GM23338 (cell line): ENCODE measurements around the gene SLC25A34. TPM values are rescaled to one million over a fixed set of nuclear protein-coding genes. Genes with fewer than 3 reads are reported as not detected.

Experiments used
- ATAC-seq: fragments of 200-7000 bp; cut with Tn5 transposase; 3 replicates; pipeline ENCODE4 v1.9.1; 2020
- DNase-seq: peaks from one replicate; pipeline ENCODE4 v3.0.0-alpha.2; 2015; ENCODE audit warnings: low spot score
- H2AFZ ChIP-seq: fragments of 200-600 bp; sonication (generic); 2 replicates; pipeline ENCODE4 v1.8.0; 2016; ENCODE audit warnings: antibody characterized with exemption, mild to moderate bottlenecking, moderate library complexity
- H3F3A ChIP-seq: fragments of 200-600 bp; sonication (generic); replicated peaks from 2 replicates; pipeline ENCODE4 v1.8.0; 2017; ENCODE audit warnings: antibody characterized with exemption, mixed run types, low read depth
- H3K27ac ChIP-seq: fragments of 200-600 bp; sonication (generic); 2 replicates; pipeline ENCODE4 v1.6.1; 2016; ENCODE audit warnings: low read depth
- H3K27me3 ChIP-seq: fragments of 200-600 bp; sonication (generic); 2 replicates; pipeline ENCODE4 v1.8.0; 2016; ENCODE audit warnings: mild to moderate bottlenecking, mixed run types, moderate library complexity; ENCODE audit not compliant: insufficient read depth
- H3K36me3 ChIP-seq: fragments of 200-600 bp; sonication (generic); 2 replicates; pipeline ENCODE4 v1.8.0; 2016; ENCODE audit warnings: mild to moderate bottlenecking; ENCODE audit not compliant: insufficient read depth
- H3K4me1 ChIP-seq: fragments of 200-600 bp; sonication (generic); 2 replicates; pipeline ENCODE4 v1.8.0; 2016; ENCODE audit warnings: mild to moderate bottlenecking, moderate library complexity; ENCODE audit not compliant: insufficient read depth
- H3K4me2 ChIP-seq: fragments of 200-600 bp; sonication (generic); 2 replicates; pipeline ENCODE4 v1.7.1; 2017; ENCODE audit warnings: mixed run types
- H3K4me3 ChIP-seq: fragments of 200-600 bp; sonication (generic); 2 replicates; pipeline ENCODE4 v1.6.1; 2016; ENCODE audit warnings: mixed run types
- H3K79me2 ChIP-seq: fragments of 200-600 bp; sonication (generic); replicated peaks from 2 replicates; pipeline ENCODE4 v1.8.0; 2017; ENCODE audit warnings: mild to moderate bottlenecking; ENCODE audit not compliant: insufficient read depth
- H3K9me2 ChIP-seq: fragments of 200-600 bp; sonication (generic); 2 replicates; pipeline ENCODE4 v1.8.0; 2017; ENCODE audit not compliant: insufficient read depth
- H4K20me1 ChIP-seq: fragments of 200-600 bp; sonication (generic); replicated peaks from 2 replicates; pipeline ENCODE4 v1.8.0; 2017; ENCODE audit warnings: mild to moderate bottlenecking; ENCODE audit not compliant: insufficient read depth
- H3K27ac Mint-ChIP-seq: 2 replicates; pipeline ENCODE4 v1.8.0; 2020; ENCODE audit warnings: inconsistent platforms, mild to moderate bottlenecking, moderate library complexity, mixed read lengths
- H3K27me3 Mint-ChIP-seq: 3 replicates; pipeline ENCODE4 v1.8.0; 2022; ENCODE audit warnings: low read depth, mild to moderate bottlenecking, moderate library complexity, mixed read lengths, inconsistent platforms; ENCODE audit not compliant: insufficient read depth, poor library complexity
- H3K36me3 Mint-ChIP-seq: 3 replicates; pipeline ENCODE4 v1.8.0; 2021; ENCODE audit warnings: low read depth, mild to moderate bottlenecking, inconsistent platforms, moderate library complexity, mixed read lengths
- H3K4me1 Mint-ChIP-seq: 3 replicates; pipeline ENCODE4 v1.8.0; 2020; ENCODE audit warnings: mild to moderate bottlenecking, inconsistent platforms, mixed read lengths
- H3K4me3 Mint-ChIP-seq: 3 replicates; pipeline ENCODE4 v1.8.0; 2021; ENCODE audit warnings: moderate library complexity, mild to moderate bottlenecking, inconsistent platforms, mixed read lengths
- H3K9me3 Mint-ChIP-seq: 3 replicates; pipeline ENCODE4 v1.8.0; 2020; ENCODE audit warnings: moderate library complexity, mild to moderate bottlenecking, inconsistent platforms, mixed read lengths
- CREB1 ChIP-seq: fragments of 250-450 bp; sonication (Bioruptor Pico); IDR thresholded peaks from 2 replicates; pipeline ENCODE4 v1.5.0; 2020; ENCODE audit warnings: low read depth, mild to moderate bottlenecking, moderate library complexity
- CTCF ChIP-seq, 2 experiments: fragments of 200-600 bp in 1 of 2; sonication (generic) in 1 of 2; conservative IDR thresholded peaks; 2 replicates each; pipeline versions ENCODE4 v1.5.1 to v1.6.1; 2016 to 2017; ENCODE audit warnings: antibody characterized with exemption in 2 of 2, low read depth in 2 of 2, mild to moderate bottlenecking in 2 of 2, moderate library complexity in 1 of 2
- EZH2 ChIP-seq: fragments of 200-600 bp; sonication (generic); IDR thresholded peaks from one replicate; pipeline ENCODE4 v1.8.0; 2017; ENCODE audit warnings: antibody characterized with exemption, mild to moderate bottlenecking, low read depth; ENCODE audit not compliant: unreplicated experiment
- EZH2phosphoT487 ChIP-seq: fragments of 200-600 bp; sonication (generic); IDR thresholded peaks from one replicate; pipeline ENCODE4 v1.8.1; 2018; ENCODE audit warnings: antibody characterized with exemption; ENCODE audit not compliant: unreplicated experiment
- ZNF114 ChIP-seq: fragments of 250-450 bp; sonication (Bioruptor Pico); IDR thresholded peaks from 2 replicates; pipeline ENCODE4 v1.5.0; 2020; ENCODE audit warnings: mild to moderate bottlenecking, moderate library complexity
- ZNF331 ChIP-seq: fragments of 250-450 bp; sonication (Bioruptor Pico); IDR thresholded peaks from 2 replicates; pipeline ENCODE4 v1.5.0; 2020; ENCODE audit warnings: low read depth, mild to moderate bottlenecking, moderate library complexity
- ZNF462 ChIP-seq: fragments of 250-450 bp; sonication (Bioruptor Pico); IDR thresholded peaks from 2 replicates; pipeline ENCODE4 v1.5.0; 2020; ENCODE audit warnings: mild to moderate bottlenecking, moderate library complexity
- polyA plus RNA-seq: library from polyadenylated mRNA; unstranded; fragments of >200 nt; fragmentation: Nextera tagmentation; extraction: Ambion mirVana; gene quantifications from 2 replicates; pipeline ENCODE4 v1.2.1, GENCODE V29; 2016
- total RNA-seq: library from RNA; depleted of rRNA; stranded (reverse); fragments of >200 nt; shearing (Covaris generic); gene quantifications from 2 replicates; pipeline ENCODE4 v1.2.3, GENCODE V29; 2014

Gene SLC25A34
- total and polyA plus RNA-seq, 2 experiments from 2014 or later, result 0.11 to 3.5 TPM

GRCh38 chr1:15690317-15690716 lies 45.7 kb upstream of the SLC25A34 start (continued):
- TF ChIP-seq ZNF462 (CRISPR knock-in tag), result no peak

- Histone ChIP-seq H3K9me2 (no peaks in the 10 kb centered on the region), H3K27ac (no peak overlapping the region), H2AFZ (no peak overlapping the region), H3K79me2 (peaks cover 59% of the 10 kb centered on the region), H3K4me2 (no peak overlapping the region), H3K27me3 (no peaks in the 10 kb centered on the region), H4K20me1 (peaks cover 15% of the 10 kb centered on the region), H3K4me3 (no peak overlapping the region), H3K36me3 (no peaks in the 10 kb centered on the region), H3K4me1 (no peaks in the 10 kb centered on the region), H3F3A (no peaks in the 10 kb centered on the region)
- Mint-ChIP-seq H3K4me3 (no peak overlapping the region), H3K27ac (no peak overlapping the region), H3K4me1 (no peaks in the 10 kb centered on the region), H3K27me3 (peaks cover 6% of the 10 kb centered on the region), H3K36me3 (0 out of 3 replicates have a peak, but pooled peaks cover 7% of the 10 kb centered on the region), H3K9me3 (no peaks in the 10 kb centered on the region)
- no peak for ATAC-seq
- DNase-seq, result no peak
- TF ChIP-seq CTCF (conservative IDR thresholded peaks at IDR 0.05; ENCODE audit: low read depth in 2 of 2) (no peak), CREB1 (CRISPR knock-in tag) (no peak), ZNF331 (CRISPR knock-in tag) (no peak), EZH2phosphoT487 (no peak), ZNF114 (no peak), EZH2 (no peak), ZNF462 (CRISPR knock-in tag) (no peak)
Observed at GRCh38 chr1:15691434-15692032, 44.5 kb upstream of the SLC25A34 start.
